HepG2 (cell line): Measurements from ENCODE around the gene SDK1. TPM values are rescaled to one million over a fixed set of nuclear protein-coding genes. Genes with fewer than 3 reads are reported as not detected.

Source experiments
- ATAC-seq: fragments of 200-7000 bp; cut with Tn5 transposase; 3 replicates; pipeline ENCODE4 v1.9.1; 2020; ENCODE audit warnings: mild to moderate bottlenecking, moderate library complexity
- BruUV-seq: library from RNA; stranded (reverse); fragments of 400-500 nt; replicated peaks from 2 replicates; lab custom pipeline; 2021; lab: Mats Ljungman, UMichigan
- CTCF ChIA-PET: fragments of 300-600 bp; formaldehyde crosslinking; extraction: SDS; loops from one replicate; lab custom pipeline; 2021; ENCODE audit warnings: low total read pairs, inconsistent platforms, low intra/inter-chr PET ratio; lab: Yijun Ruan, JAX
- POLR2A ChIA-PET: fragments of 350-600 bp; sonication (Branson Sonifier 250); formaldehyde crosslinking; loops from one replicate; lab custom pipeline; 2020; ENCODE audit warnings: antibody characterized with exemption, inconsistent platforms; lab: Yijun Ruan, JAX
- DNase-seq: peaks from one replicate; pipeline ENCODE4 v3.0.0-alpha.2; 2015; ENCODE audit warnings: low spot score
- FAIRE-seq: peaks from 3 replicates; lab custom pipeline; 2011; peaks lifted over from hg19 to GRCh38; lab: Jason Lieb, UNC
- H2AFZ ChIP-seq: one replicate; pipeline ENCODE4 v1.6.1; 2011; ENCODE audit warnings: low read length, inconsistent platforms
- H3K27ac ChIP-seq: fragments of 300-600 bp; 3 replicates; pipeline ENCODE4 v1.8.0; 2011; ENCODE audit warnings: mixed run types, mild to moderate bottlenecking, mixed read lengths, low read length, inconsistent platforms; ENCODE audit not compliant: insufficient read depth; ENCODE audit errors: extremely low read length
- H3K27me3 ChIP-seq, 2 experiments: fragments of 200-600 bp in 1 of 2; 2 replicates in 1 of 2; 3 replicates in 1 of 2; pipeline versions ENCODE4 v1.6.0 to v1.8.0; 2011; ENCODE audit warnings: low read length in 2 of 2, mild to moderate bottlenecking in 2 of 2, moderate library complexity in 2 of 2, inconsistent platforms in 1 of 2; ENCODE audit not compliant: insufficient read depth in 2 of 2, control insufficient read depth in 1 of 2
- H3K36me3 ChIP-seq, 2 experiments: fragments of 200-600 bp in 1 of 2; replicated peaks in 1 of 2; 2 replicates in 1 of 2; 3 replicates in 1 of 2; pipeline versions ENCODE4 v1.5.1 to v1.8.0; 2011; ENCODE audit warnings: low read length in 2 of 2, inconsistent platforms in 1 of 2; ENCODE audit not compliant: insufficient read depth in 2 of 2, control insufficient read depth in 1 of 2
- H3K4me1 ChIP-seq: 2 replicates; pipeline ENCODE4 v1.5.1; 2012; ENCODE audit warnings: low read length, inconsistent platforms; ENCODE audit not compliant: insufficient read depth
- H3K4me2 ChIP-seq: 2 replicates; pipeline ENCODE4 v1.6.0; 2011; ENCODE audit warnings: low read depth, low read length, inconsistent platforms
- H3K4me3 ChIP-seq, 3 experiments: fragments of 200-600 bp in 1 of 3; sonication (generic), shearing (Covaris generic) in 1 of 3; replicated peaks in 1 of 3; 2 replicates each; pipeline ENCODE4 v1.5.1; 2011 to 2016; ENCODE audit warnings: low read length in 3 of 3, inconsistent platforms in 2 of 3, low read depth in 2 of 3, mild to moderate bottlenecking in 2 of 3, control low read depth in 1 of 3, mixed read lengths in 1 of 3; ENCODE audit not compliant: insufficient read depth in 1 of 3
- H3K79me2 ChIP-seq: one replicate; pipeline ENCODE4 v1.6.1; 2011; ENCODE audit warnings: low read length, inconsistent platforms; ENCODE audit not compliant: insufficient read depth
- H3K9ac ChIP-seq: 2 replicates; pipeline ENCODE4 v1.6.0; 2011; ENCODE audit warnings: mild to moderate bottlenecking, low read depth, low read length, inconsistent platforms; ENCODE audit not compliant: insufficient read depth
- H3K9me3 ChIP-seq: 2 replicates; pipeline ENCODE4 v1.5.1; 2012; ENCODE audit warnings: mild to moderate bottlenecking, low read length
- H4K20me1 ChIP-seq: 2 replicates; pipeline ENCODE4 v1.6.0; 2011; ENCODE audit warnings: inconsistent platforms, mild to moderate bottlenecking, low read length, moderate library complexity; ENCODE audit not compliant: insufficient read depth
- CC2D1A ChIP-seq: sonication (generic); formaldehyde crosslinking; IDR thresholded peaks from 2 replicates; pipeline ENCODE4 v1.8.1; 2023; ENCODE audit warnings: mild to moderate bottlenecking, missing genetic modification reagents
- EEA1 ChIP-seq: sonication (generic); formaldehyde crosslinking; IDR thresholded peaks from 2 replicates; pipeline ENCODE4 v1.5.1; 2020; ENCODE audit warnings: mild to moderate bottlenecking, missing genetic modification reagents, borderline replicate concordance
- HCFC1 ChIP-seq: fragments of 150-350 bp; IDR thresholded peaks from 2 replicates; pipeline ENCODE4 v1.6.1; 2014; ENCODE audit warnings: low read depth, low read length
- IRX3 ChIP-seq: sonication (generic); formaldehyde crosslinking; IDR thresholded peaks from 2 replicates; pipeline ENCODE4 v1.8.1; 2023; ENCODE audit warnings: mild to moderate bottlenecking, low read depth, missing genetic modification reagents, borderline replicate concordance
- KDM5B ChIP-seq: sonication (generic); formaldehyde crosslinking; IDR thresholded peaks from 2 replicates; pipeline ENCODE4 v1.4.0; 2020; ENCODE audit warnings: missing genetic modification reagents, mild to moderate bottlenecking, borderline replicate concordance
- MAF1 ChIP-seq: sonication (generic); formaldehyde crosslinking; IDR thresholded peaks from 2 replicates; pipeline ENCODE4 v1.5.0; 2020; ENCODE audit warnings: missing genetic modification reagents, borderline replicate concordance
- MEF2D ChIP-seq: sonication (generic); formaldehyde crosslinking; IDR thresholded peaks from 2 replicates; pipeline ENCODE4 v1.5.1; 2020; ENCODE audit warnings: mild to moderate bottlenecking, missing genetic modification reagents
- NCOA5 ChIP-seq: sonication (generic); formaldehyde crosslinking; IDR thresholded peaks from 2 replicates; pipeline ENCODE4 v1.4.0; 2020; ENCODE audit warnings: missing genetic modification reagents
- USF2 ChIP-seq, 2 experiments: sonication (generic) in 1 of 2; formaldehyde crosslinking in 1 of 2; IDR thresholded peaks; 2 replicates each; pipeline versions ENCODE4 v1.5.1 to v1.6.1; 2011 to 2020; ENCODE audit warnings: borderline replicate concordance in 1 of 2, low read depth in 1 of 2, low read length in 1 of 2, mild to moderate bottlenecking in 1 of 2, missing genetic modification reagents in 1 of 2, moderate library complexity in 1 of 2
- ZFP41 ChIP-seq: sonication (generic); formaldehyde crosslinking; IDR thresholded peaks from 2 replicates; pipeline ENCODE4 v1.4.0; 2020; ENCODE audit warnings: mild to moderate bottlenecking, missing genetic modification reagents, borderline replicate concordance
- ZNF17 ChIP-seq: sonication (generic); formaldehyde crosslinking; IDR thresholded peaks from 2 replicates; pipeline ENCODE4 v1.5.0; 2020; ENCODE audit warnings: mild to moderate bottlenecking, missing genetic modification reagents
- ZNF546 ChIP-seq: sonication (generic); formaldehyde crosslinking; conservative IDR thresholded peaks from 2 replicates; pipeline ENCODE4 v1.8.1; 2023; ENCODE audit warnings: mild to moderate bottlenecking, missing genetic modification reagents
- ZNF598 ChIP-seq: sonication (generic); formaldehyde crosslinking; IDR thresholded peaks from 2 replicates; pipeline ENCODE4 v1.5.1; 2020; ENCODE audit warnings: mild to moderate bottlenecking, missing genetic modification reagents, borderline replicate concordance
- WGBS: methylation state at CpG from one replicate; pipeline ENCODE4 v1.1.6; 2017; ENCODE audit warnings: low lambda C conversion rate; 5-methylcytosine and 5-hydroxymethylcytosine counted together
- in situ Hi-C: cut with HindIII; loops from 2 replicates; pipeline ENCODE4 v1.10.0; 2017; ENCODE audit warnings: low pct_unique_long_range_greater_than_20kb; ENCODE audit not compliant: extremely low pct_ligation_motif_present
- intact Hi-C: fragments of 100-400 bp; cut with micrococcal nuclease; formaldehyde crosslinking; loops from one replicate; pipeline ENCODE4 v1.10.0; 2022; ENCODE audit not compliant: unreplicated experiment
- polyA plus RNA-seq, 8 experiments: library from polyadenylated mRNA; depleted of rRNA in 3 of 8; stranded (reverse) in 7 of 8; unstranded in 1 of 8; fragments of >200 nt; fragmentation: Illumina TruSeq in 4 of 8; extraction: Trizol in 4 of 8; gene quantifications; 2 replicates each; pipeline versions ENCODE4 v1.2.1 to v1.2.3, GENCODE V29; 2011 to 2016; ENCODE audit warnings: low read depth in 4 of 8, missing spikeins in 1 of 8, mixed read lengths in 1 of 8; ENCODE audit not compliant: insufficient read depth in 1 of 8
- total RNA-seq, 5 experiments: library from RNA; depleted of rRNA; stranded (reverse); fragments of >200 nt; fragmentation: Illumina TruSeq; extraction: Trizol; gene quantifications; 2 replicates each; pipeline ENCODE4 v1.2.3, GENCODE V29; 2016; ENCODE audit warnings: low read depth in 1 of 5
- TF ChIP-seq, protein P1 (sequence below), 2 experiments: sonication (generic) in 1 of 2; formaldehyde crosslinking in 1 of 2; IDR thresholded peaks; 2 replicates each; pipeline versions ENCODE4 v1.4.0 to v1.6.1; 2016 to 2020; ENCODE audit warnings: borderline replicate concordance in 1 of 2, low read depth in 1 of 2, mild to moderate bottlenecking in 1 of 2, missing genetic modification reagents in 1 of 2
- TF ChIP-seq, protein P2 (sequence below): sonication (generic); formaldehyde crosslinking; IDR thresholded peaks from 2 replicates; pipeline ENCODE4 v1.4.0; 2020; ENCODE audit warnings: mild to moderate bottlenecking, missing genetic modification reagents

The SDK1 gene
- total and polyA plus RNA-seq, 2 of the 13 experiments (the other 11 are each of a cell fraction or from before 2014, with no cell fraction given) = 0.35 to 2.4 TPM

DNA sequence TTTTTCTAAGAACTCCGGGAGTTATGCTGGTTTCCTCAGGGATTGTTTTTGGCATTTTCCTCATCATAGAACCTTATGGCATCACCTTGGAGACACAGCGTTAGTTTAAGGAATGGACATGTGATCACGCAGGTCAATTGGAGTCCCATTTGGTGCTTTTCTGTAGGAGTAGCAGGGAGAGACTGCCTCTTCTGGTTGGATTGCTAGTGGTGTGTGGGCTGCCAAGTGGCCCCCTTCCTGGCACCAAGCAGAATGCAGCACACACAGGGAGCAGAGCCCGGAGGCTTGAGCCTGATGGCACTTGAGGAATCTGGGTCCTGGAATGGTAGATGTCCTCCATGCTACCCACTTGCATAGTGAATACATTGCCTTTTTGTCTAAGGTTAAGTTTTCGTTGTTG is 57.9 kb downstream of the SDK1 start (continued):
- TF ChIP-seq, protein P1, sequence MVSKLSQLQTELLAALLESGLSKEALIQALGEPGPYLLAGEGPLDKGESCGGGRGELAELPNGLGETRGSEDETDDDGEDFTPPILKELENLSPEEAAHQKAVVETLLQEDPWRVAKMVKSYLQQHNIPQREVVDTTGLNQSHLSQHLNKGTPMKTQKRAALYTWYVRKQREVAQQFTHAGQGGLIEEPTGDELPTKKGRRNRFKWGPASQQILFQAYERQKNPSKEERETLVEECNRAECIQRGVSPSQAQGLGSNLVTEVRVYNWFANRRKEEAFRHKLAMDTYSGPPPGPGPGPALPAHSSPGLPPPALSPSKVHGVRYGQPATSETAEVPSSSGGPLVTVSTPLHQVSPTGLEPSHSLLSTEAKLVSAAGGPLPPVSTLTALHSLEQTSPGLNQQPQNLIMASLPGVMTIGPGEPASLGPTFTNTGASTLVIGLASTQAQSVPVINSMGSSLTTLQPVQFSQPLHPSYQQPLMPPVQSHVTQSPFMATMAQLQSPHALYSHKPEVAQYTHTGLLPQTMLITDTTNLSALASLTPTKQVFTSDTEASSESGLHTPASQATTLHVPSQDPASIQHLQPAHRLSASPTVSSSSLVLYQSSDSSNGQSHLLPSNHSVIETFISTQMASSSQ (IDR thresholded peaks at IDR 0.05; ENCODE audit: low read depth) = no peak
- TF ChIP-seq, protein P1 (CRISPR knock-in tag; IDR thresholded peaks at IDR 0.05; ENCODE audit: borderline replicate concordance) = no peak
- TF ChIP-seq ZNF17 (no peak), KDM5B (CRISPR knock-in tag) (no peak), NCOA5 (CRISPR knock-in tag) (no peak), MAF1 (CRISPR knock-in tag) (no peak)

DNA sequence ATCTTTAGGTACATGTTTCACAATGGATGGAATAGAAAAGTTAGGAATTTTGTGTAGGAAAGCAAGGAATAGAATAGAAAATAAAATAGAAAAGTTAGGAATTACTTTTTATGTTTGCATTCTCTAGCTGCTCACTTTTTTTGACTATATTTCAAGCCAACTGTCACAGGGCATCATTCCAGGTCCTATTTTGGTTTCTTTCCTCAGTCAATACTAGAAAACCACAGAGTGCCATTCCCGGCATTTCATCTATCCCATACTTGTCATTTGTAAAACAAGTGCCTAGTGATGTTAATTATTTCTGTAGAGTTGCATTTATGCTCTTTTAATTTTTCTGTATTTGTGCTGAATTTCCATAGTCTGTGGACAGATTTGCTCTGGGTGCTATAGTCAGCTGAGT is 66.2 kb downstream of the SDK1 start:
- no peak overlapping the region for H3K9ac ChIP-seq
- ChIA-PET POLR2A (no interaction called here), CTCF (no interaction called here)
- no peak overlapping the region for H3K27ac ChIP-seq
- in situ Hi-C loops = no loop called here
- no peak overlapping the region for H3K4me2 ChIP-seq
- no peaks in the 10 kb centered on the region for H3K79me2 ChIP-seq
- no peak for FAIRE-seq
- no peaks in the 10 kb centered on the region for H3K9me3 ChIP-seq
- no peak for DNase-seq
- no peaks in the 10 kb centered on the region for H4K20me1 ChIP-seq
- H3K27me3 ChIP-seq = no peaks in the 10 kb centered on the region
- no peak for ATAC-seq
- intact Hi-C loops = no loop called here
- BruUV-seq = no TSS peak
- no peak overlapping the region for H3K4me3 ChIP-seq
- H3K4me1 ChIP-seq = no peaks in the 10 kb centered on the region
- no peaks in the 10 kb centered on the region for H3K36me3 ChIP-seq
- no peak overlapping the region for H2AFZ ChIP-seq
- WGBS = 90% methylated on average over 1 of the region's 1 CpG
- TF ChIP-seq, protein P2, sequence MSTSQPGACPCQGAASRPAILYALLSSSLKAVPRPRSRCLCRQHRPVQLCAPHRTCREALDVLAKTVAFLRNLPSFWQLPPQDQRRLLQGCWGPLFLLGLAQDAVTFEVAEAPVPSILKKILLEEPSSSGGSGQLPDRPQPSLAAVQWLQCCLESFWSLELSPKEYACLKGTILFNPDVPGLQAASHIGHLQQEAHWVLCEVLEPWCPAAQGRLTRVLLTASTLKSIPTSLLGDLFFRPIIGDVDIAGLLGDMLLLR (CRISPR knock-in tag) = no peak
- no peak for TF ChIP-seq CC2D1A
- TF ChIP-seq USF2 (IDR thresholded peaks at IDR 0.05; ENCODE audit: low read depth, low read length) = no peak
- TF ChIP-seq USF2 (CRISPR knock-in tag; IDR thresholded peaks at IDR 0.05; ENCODE audit: borderline replicate concordance) = no peak
- no peak for TF ChIP-seq ZNF598 (CRISPR knock-in tag)
- TF ChIP-seq IRX3 = no peak
- no peak for TF ChIP-seq ZNF546 (CRISPR knock-in tag)
- TF ChIP-seq MEF2D (CRISPR knock-in tag) = no peak
- TF ChIP-seq EEA1 (CRISPR knock-in tag) = no peak
- TF ChIP-seq HCFC1 = no peak
- no peak for TF ChIP-seq ZFP41 (CRISPR knock-in tag)
